ENCODE results near the gene PYROXD2.

PYROXD2 gene

GRCh38 chr10:98436704-98437103 is 21.7 kb upstream of the PYROXD2 start:
- in situ Hi-C loops (cut with MboI; ENCODE audit: low sequenced_read_pairs): no loop called here

DNA sequence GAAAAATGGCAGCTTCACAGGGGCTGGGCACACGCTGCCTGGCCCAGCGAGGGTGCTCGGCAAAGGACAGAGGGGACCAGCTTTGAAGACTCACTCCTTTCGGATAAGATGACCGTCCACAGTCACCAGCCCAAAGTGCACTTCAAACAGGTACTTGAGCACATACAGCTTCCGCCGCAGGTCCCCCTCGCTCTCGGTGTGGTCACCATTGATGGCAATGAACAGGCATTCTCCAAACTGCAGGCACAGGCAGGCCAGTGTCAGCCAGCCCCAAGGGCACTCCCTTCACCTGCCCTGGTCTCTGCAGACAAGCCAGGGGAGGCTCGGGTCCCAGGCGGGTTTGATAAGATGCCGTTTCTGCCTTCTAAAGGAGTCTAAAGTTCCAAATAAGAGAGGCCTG is 20.2 kb upstream of the PYROXD2 start:
- in situ Hi-C loops (cut with MboI; ENCODE audit: low sequenced_read_pairs): no loop called here

GRCh38 chr10:98433881-98434732 is 19.1 kb upstream of the PYROXD2 start:
- in situ Hi-C loops (cut with MboI; ENCODE audit: low sequenced_read_pairs): no loop called here

DNA sequence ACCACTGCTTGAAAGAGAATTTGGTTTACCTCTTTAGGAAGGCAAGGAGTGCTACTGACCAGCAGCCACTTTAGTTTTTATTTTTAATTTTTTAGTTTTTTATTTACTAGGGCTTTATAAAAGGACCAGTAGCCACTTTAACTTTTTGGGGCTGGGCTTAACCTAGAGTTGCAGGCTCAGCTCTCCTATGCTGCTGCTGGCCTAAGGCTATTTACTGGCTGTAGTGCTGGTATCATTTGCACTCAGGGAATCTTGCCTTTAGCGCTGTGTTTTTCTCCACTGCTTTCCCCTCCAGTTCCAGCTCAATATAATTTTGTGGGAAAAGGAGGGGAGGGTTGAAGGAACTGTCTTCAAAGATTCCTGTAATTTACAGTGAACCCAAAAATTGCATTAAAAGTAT is 18.4 kb upstream of the PYROXD2 start:
- in situ Hi-C loops (cut with MboI; ENCODE audit: low sequenced_read_pairs): no loop called here

- in situ Hi-C loops (cut with MboI; ENCODE audit: low sequenced_read_pairs): no loop called here
Measured at GRCh38 chr10:98432330-98432729, 17.3 kb upstream of the PYROXD2 start.

DNA sequence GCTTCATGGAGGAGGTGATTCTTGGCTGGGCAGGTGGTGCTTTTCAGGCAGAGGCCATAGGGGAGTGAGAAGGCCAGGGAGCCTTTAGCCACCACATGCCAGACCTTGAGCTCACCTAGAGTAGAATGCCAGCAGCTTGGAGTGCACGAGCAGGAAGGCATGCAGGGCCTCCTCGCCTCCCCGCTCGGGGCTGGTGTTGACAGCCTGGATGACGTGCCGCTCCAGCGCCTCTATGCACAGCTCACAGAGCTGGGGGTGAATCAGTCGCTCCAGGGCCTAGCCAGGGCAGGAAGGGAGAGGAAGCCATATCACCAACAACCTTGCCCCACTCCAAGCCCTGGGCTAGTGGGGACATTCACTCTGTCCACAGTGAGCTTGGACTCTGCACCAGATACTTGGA is 16.0 kb upstream of the PYROXD2 start:
- in situ Hi-C loops (cut with MboI; ENCODE audit: low sequenced_read_pairs): no loop called here

- in situ Hi-C loops (cut with MboI; ENCODE audit: low sequenced_read_pairs): no loop called here
Measured at GRCh38 chr10:98430427-98430826, 15.4 kb upstream of the PYROXD2 start.

DNA sequence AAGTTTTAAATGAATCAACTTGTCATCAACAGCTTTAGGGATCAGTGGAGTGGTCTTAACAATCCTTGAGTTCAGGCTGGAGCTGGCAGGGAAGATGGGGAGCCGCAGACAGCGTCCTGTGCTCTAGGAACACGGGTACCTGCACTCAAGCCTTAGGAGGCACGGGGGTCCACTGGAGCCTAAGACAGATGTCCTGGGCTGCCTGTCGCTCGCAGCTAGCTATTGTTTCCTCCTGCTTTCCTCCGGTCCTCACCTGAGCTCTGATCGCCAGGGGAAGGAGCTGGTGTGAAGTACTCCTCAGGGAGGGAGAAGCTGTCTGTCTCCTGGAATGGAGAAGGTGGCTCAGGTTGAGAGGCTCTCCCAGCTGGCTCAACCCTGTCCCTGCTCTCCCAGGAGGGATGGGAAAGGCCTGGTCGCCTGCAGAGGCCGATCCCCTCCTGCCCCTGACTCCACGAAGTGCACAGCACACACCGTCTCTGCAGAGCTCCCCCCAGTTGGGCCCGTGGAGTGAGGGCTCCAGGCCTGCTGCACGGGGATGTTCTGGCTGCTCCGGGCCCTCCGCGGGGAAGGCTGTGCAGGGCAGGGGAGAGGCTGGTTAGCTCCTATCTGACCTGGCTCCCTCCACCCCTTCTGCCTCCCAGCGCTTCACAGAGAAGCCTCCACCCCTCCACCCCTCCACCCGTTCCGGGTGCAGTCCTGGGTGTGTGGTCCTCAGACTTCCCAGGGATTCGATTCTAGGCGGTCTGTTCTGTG is 14.5 kb upstream of the PYROXD2 start:
- in situ Hi-C loops (cut with MboI; ENCODE audit: low sequenced_read_pairs): no loop called here

DNA sequence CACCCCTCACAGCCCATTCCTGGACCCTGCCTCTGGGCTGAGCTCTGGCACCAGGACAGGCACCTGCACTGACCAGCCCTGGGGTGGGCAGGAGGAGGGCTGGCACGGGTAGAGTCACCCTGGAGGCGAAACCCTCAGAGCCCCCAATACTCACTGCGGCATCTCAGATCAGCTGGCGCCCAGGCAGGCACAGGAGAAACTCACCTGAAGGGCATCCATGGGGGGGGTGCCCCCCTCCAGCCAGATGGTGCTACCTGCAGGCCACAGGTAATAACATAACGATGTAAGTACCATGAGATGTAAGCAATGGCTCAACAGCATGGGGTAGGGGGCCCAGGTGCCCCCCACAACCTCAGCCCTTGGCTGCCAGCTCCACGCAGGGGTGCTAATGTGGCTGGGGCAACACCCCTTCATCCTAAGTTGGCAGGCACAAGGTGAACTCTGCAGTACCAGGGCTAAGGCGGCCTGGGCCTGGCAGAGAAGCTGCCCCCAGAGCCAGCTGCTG is 12.1 kb upstream of the PYROXD2 start:
- in situ Hi-C loops (cut with MboI; ENCODE audit: low sequenced_read_pairs): no loop called here

- in situ Hi-C loops (cut with MboI; ENCODE audit: low sequenced_read_pairs): no loop called here
Measured at GRCh38 chr10:98425511-98426352, 10.8 kb upstream of the PYROXD2 start.

- in situ Hi-C loops (cut with MboI; ENCODE audit: low sequenced_read_pairs): no loop called here
Measured at GRCh38 chr10:98424295-98425254, 9.6 kb upstream of the PYROXD2 start.

DNA sequence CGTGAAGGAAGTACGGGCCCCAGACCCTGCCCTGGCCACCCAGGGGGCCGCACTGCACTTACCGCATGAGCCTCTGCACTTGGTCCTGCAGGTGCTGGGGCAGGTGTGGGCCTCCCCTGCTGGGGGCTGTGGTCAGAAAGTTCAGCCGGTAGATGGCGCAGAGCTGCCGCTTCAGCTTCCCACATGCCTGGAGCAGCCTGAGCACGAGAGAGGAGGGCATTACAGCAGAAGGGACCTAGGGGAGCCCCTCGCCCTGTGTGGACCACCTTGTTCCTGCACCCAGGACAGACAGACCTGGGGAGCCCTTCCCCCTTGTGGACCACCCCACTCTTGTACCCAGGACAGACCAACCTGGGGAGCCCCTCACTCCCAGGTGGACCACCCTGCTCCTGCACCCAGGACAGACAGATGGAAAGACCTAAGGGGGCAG is 8.7 kb upstream of the PYROXD2 start:
- in situ Hi-C loops (cut with MboI; ENCODE audit: low sequenced_read_pairs): no loop called here

DNA sequence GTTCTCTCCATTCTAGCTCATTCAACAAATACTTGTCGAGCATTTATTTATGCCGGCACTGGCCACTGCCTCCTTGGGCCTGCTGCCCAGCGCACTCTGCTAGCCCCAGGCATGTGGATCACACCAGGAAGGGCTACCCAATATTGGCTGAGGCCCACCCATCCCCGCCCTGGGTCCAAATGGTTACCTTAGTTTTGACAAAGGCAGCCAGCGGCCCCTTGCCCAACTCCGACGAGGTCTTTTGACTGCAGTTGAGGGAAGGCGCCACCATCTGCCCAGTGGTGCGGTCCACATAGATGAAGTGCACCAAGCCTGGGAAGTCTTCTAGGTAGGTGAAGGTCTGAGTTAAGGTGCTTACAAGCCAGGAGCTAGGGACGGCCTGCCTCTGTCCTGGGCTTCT is 7.2 kb upstream of the PYROXD2 start:
- in situ Hi-C loops (cut with MboI; ENCODE audit: low sequenced_read_pairs): no loop called here

DNA sequence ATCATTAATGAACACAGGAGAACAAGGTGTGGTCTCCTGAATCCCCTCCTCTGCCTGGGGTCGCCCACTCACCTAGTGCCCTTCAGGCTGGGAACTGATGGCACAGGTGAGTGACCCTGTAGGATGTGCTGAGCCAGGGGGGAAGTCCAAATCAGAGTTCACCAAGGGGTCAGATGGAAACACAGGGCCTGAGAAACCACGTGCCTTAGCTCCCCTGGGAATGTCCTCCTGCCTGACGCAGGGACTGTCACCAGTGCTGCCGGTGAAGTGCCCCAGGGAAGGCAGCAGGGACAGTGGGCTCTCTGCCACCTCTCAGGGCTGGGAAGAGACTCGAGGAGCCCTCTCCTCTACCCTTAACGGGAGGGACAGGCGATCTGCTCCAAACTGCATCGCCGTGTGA is 5.8 kb upstream of the PYROXD2 start:
- in situ Hi-C loops (cut with MboI; ENCODE audit: low sequenced_read_pairs): no loop called here

DNA sequence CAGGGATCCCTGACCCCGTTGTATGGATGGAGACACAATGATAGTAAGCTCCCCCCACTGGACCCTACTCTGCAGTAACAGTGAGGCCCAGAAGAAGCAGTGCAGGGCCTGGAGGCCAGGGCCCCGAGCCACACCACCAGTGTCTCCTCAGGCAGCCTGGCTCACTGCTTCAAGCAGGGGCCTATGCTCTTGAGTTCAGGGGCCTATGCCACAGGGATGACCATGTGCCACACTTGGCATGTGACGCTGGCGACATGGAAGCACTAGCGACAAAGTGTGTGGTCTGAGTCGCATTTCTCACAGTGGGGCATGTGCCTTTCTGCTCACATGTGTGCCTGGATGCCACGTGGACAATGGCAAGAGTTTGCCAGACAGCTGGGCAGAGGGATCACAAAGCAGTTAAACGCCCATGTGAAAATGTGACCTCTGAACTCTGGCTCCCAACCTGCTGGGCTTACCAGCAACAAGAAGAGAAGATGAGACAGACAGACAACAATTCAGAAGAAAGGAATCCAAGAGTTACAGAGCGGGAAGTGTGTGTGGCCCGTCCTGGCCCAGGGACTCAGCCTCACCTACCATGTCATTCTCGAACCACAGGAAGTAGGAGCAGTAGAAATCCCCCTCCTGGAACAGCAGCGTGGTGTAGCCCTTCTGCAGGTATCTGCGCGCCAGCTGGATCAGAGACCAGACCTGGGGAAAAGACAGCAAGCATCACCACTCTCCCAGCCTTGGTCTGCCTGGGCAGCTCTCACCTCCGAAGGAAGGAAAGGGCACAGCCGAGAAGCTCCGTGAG is 4.7 kb upstream of the PYROXD2 start:
- in situ Hi-C loops (cut with MboI; ENCODE audit: low sequenced_read_pairs): no loop called here

- in situ Hi-C loops (cut with MboI; ENCODE audit: low sequenced_read_pairs): no loop called here
Measured at GRCh38 chr10:98418665-98419468, 3.9 kb upstream of the PYROXD2 start.

- in situ Hi-C loops (cut with MboI; ENCODE audit: low sequenced_read_pairs): no loop called here
Measured at GRCh38 chr10:98417973-98418664, 3.1 kb upstream of the PYROXD2 start.

GRCh38 chr10:98417481-98417959 is 2.5 kb upstream of the PYROXD2 start:
- in situ Hi-C loops (cut with MboI; ENCODE audit: low sequenced_read_pairs): no loop called here
